GM12872 (cell line): ENCODE data around the gene RRAS.

Experiments used
- CTCF ChIP-seq: IDR thresholded peaks from 3 replicates; pipeline ENCODE4 v1.5.1; 2011; ENCODE audit warnings: low read depth, mild to moderate bottlenecking, low read length, moderate library complexity; ENCODE audit not compliant: insufficient read depth

The RRAS gene

DNA sequence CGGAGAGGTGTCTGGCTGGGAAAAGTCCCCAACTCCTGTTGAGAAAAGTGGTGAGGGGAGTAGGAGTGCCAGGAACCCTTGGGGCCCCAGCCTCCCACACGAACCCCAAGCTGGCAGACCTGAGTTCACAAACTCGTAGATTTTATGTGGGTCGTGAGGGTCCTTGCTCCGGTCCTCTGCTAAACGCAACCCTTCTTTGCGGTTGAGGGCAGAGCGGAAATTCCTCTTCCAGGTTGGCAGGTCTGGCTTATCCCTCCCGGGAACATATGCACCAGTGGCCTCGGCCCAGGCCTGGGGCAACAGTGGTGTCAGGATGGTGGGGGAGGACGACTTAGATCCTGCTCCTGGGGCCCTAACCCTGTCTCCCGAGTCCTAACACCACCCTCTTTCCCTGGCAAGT lies 23.3 kb upstream of the RRAS start:
- no peak for TF ChIP-seq CTCF

- TF ChIP-seq CTCF, result no peak
Observed at GRCh38 chr19:49662011-49662410, 22.1 kb upstream of the RRAS start.

DNA sequence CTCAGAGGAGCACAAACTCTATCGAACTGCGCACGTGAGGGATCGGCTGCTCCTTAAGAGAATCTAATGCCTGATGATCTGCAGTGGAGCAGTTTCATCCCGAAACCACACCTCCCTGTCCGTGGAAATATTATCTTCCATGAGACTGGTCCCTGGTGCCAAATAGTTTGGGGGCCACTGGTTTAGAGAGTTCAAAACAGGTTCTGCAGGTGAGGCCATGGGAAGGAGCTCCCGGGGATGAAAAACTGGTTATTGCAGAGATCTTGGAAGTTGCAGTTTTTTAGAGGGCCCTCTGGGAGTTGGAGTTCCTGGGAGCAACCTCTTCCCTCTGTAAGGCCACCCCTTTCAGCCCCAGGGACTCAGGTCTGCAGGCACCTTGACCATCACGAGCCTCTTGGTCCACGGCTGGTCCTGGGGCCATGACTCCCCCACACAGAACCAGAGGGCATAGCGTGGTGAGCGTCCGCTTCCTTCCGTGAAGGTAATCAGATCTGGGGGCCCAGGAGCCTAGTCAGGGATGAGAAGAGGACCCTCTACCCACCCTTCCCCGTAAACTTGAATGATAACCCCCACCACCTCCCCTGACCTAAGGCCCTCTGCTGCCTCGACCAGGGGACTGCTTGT lies 20.5 kb upstream of the RRAS start:
- TF ChIP-seq CTCF, result no peak

DNA sequence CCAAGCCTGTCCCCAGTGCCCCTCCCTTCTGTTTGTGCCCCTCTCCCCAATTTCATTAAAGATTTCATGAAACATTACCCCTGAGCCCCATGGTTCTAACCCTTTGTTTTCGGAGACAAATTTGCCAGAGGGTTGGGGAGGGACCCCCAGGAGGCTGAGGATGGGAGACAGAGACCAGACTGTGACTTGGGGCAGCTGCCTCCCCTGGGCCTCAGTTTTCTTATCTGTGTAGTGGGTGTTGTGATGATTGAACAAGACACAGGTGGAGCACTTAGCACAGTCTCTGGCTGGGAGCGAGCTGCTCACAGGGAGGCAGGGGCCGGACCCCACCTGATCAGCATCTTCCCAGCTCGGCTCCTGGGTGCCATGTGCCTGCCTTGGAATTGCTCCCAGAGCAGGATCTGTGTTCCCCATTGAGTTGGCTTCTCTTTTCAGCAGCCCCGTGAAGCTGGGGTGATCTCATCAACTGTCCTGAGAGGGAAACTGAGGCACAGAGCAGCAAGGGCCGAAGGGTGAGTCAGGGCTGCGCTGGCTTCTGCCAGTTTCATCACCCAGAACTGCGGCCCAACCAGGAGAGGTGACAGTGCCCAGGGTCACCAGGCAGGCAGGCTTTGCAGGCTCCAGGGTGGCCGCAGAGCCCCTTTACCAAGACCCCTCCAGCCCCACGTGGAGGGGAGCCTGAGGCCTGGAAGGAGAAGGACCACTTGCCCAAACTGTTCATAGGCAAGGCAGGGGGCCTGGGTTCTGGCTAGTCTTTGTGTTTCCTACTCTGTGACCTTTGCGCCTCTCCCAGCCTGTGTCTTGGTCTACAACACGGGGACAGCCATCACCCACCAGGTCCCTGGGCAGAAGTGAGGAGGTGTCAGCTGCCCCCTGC lies 18.9 kb upstream of the RRAS start:
- no peak for TF ChIP-seq CTCF

DNA sequence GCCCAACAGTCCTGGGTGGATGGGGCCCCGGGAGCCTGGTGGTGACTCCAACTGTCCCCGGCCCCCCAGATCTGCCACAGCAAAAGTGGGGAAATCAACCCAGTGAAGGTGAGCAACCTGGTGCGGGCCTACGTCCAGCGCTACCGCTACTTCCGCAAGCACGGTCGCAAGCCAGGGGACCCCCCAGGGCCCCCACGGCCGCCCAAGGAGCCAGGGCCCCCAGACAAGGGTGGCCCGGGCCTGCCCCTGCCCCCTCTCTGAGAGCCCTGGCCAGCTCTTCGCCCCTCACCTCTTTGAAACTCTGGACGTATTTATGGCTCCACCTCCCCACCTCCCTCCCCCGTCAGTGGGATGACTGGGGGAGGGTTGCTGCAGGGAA lies 18.2 kb upstream of the RRAS start:
- no peak for TF ChIP-seq CTCF

DNA sequence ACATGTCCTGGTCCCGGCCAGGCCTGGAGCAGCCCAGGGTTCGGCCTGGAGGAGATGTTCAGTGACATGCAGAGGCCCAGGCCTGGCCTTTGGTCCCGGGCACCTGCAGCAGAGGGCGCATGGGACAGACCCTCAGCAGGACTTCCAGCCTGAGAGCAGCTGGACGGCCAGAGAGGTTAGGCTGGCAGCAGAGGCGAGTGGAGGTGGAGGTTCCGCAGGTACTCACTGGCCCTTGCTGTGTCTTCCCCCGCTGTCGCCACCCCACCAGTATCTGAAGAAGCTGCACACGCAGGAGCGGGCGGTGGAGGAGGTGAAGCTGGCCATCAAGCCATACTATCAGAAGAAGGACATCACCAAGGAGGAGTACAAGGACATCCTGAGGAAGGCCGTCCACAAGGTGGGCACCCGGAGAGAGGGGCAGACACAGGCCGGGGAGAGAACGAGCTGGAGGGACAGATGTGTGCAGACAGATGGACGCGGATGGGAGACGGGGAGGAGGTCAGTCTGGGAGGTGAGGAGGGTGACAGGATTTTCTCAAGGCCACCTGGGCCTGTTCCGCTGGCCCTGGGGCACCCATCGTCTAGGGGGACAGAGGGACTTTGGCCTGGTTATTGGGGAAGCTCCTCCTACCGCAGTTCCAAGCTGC lies 17.7 kb upstream of the RRAS start:
- no peak for TF ChIP-seq CTCF

DNA sequence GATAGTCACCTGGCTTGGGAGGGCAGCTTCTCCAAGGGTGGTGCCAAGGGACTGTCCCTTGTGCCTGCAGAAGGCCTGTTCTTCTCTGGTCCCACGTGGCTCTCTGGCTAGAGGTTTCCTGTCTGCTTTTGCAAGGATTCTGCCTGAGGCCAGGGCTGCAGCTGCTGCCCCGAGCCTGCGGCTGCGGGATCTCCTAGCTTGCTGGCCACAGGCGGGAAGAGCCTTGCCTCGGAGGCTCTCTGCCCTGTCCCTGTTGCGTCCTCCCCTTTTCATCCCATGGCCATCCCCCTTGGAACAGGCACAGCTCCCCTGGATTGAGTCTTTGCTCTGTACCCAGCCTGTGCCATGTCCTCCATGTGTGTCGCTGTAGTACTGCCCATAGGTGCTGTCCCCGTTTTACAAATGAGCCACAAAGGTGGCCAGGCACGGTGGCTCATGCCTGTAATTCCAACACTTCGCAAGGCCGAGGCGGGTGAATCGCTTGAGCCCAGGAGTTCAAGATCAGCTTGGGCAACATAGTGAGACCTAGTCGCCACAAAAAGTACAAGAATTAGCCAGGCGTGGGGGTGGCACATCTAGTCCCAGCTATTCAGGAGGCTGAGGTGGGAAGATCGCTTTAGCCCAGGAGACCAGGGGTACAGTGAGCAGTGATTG lies 16.6 kb upstream of the RRAS start:
- TF ChIP-seq CTCF, result no peak
